ENCODE data around the gene RFPL4AL1.

GRCh38 chr19:55720214-55720746 lies 48.6 kb upstream of the RFPL4AL1 start:
- TF ChIP-seq CTCF (IDR thresholded peaks at IDR 0.05 in 4 of 5, conservative IDR thresholded peaks at IDR 0.05 in 1 of 5) (no peak), POLR2A (IDR thresholded peaks at IDR 0.05) (no peak)

Measured in gastrocnemius medialis (tissue), 4 donors.